NB4 (cell line): ENCODE measurements around the gene WFDC13.

Experiments used
- DNase-seq: peaks from one replicate; pipeline ENCODE4 v3.0.0; 2010; ENCODE audit warnings: low read depth
- H3K4me3 ChIP-seq: one replicate; pipeline ENCODE4 v1.5.1; 2011; ENCODE audit warnings: mild to moderate bottlenecking, low read depth, low read length, moderate library complexity
- MYC ChIP-seq: IDR thresholded peaks from 2 replicates; pipeline ENCODE4 v1.6.1; 2011; ENCODE audit warnings: low read depth, low read length
- POLR2A ChIP-seq: IDR thresholded peaks from 2 replicates; pipeline ENCODE4 v1.6.1; 2011; ENCODE audit warnings: mild to moderate bottlenecking; ENCODE audit not compliant: insufficient read length; ENCODE audit errors: extremely low read depth
- TF ChIP-seq, protein P1 (sequence below): IDR thresholded peaks from 2 replicates; pipeline ENCODE4 v1.6.1; 2011; ENCODE audit warnings: low read depth, low read length
- TF ChIP-seq, protein P2 (sequence below): IDR thresholded peaks from one replicate; pipeline ENCODE4 v1.5.1; 2012; ENCODE audit warnings: low read depth, low read length

The WFDC13 gene

DNA sequence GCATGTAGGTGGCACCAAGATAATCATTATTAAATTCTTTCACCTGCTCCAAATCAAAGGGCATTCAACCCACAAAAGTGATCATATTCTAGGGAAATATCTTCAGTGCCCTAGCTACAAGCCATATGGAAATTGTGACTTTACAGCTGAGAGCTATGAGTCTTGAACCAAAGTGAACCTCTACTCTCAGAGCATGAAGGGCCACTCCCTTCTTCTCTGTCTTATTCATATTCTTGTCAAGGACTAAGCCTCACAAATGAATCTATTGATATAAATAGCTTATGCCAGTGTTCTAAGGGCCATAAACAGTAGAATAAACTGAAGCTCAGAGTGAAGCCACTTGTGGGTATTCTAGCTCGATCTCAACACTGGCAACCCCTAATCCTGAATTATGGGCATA lies 49.9 kb downstream of the WFDC13 start:
- DNase-seq, result no peak
- no peak overlapping the region for H3K4me3 ChIP-seq
- TF ChIP-seq MYC, result no peak
- no peak for TF ChIP-seq POLR2A
- TF ChIP-seq, protein P1, sequence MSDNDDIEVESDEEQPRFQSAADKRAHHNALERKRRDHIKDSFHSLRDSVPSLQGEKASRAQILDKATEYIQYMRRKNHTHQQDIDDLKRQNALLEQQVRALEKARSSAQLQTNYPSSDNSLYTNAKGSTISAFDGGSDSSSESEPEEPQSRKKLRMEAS, result no peak
- TF ChIP-seq, protein P2, sequence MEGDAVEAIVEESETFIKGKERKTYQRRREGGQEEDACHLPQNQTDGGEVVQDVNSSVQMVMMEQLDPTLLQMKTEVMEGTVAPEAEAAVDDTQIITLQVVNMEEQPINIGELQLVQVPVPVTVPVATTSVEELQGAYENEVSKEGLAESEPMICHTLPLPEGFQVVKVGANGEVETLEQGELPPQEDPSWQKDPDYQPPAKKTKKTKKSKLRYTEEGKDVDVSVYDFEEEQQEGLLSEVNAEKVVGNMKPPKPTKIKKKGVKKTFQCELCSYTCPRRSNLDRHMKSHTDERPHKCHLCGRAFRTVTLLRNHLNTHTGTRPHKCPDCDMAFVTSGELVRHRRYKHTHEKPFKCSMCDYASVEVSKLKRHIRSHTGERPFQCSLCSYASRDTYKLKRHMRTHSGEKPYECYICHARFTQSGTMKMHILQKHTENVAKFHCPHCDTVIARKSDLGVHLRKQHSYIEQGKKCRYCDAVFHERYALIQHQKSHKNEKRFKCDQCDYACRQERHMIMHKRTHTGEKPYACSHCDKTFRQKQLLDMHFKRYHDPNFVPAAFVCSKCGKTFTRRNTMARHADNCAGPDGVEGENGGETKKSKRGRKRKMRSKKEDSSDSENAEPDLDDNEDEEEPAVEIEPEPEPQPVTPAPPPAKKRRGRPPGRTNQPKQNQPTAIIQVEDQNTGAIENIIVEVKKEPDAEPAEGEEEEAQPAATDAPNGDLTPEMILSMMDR, result no peak

DNA sequence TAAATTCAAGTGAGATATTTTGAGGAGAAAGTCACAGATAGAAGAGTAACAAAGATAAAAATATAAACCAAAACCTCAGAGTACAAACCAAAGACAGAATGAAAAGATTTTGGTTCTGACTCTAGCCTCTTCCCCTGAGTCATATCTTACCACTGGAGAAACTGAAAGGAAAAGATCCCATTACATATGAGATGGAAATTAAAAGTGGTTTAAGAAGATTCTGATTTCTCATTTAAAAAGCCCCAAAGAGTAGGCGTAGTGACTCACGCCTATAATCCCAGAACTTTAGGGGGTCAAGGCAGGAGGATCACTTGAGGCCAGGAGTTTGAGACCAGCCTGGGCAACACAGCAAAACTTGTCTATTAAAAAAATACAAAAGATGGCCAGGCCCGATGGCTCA lies 50.9 kb downstream of the WFDC13 start:
- no peak for DNase-seq
- TF ChIP-seq, protein P2, result no peak
- TF ChIP-seq, protein P1, result no peak
- no peak for TF ChIP-seq POLR2A
- no peak for TF ChIP-seq MYC
- H3K4me3 ChIP-seq, result no peak overlapping the region

DNA sequence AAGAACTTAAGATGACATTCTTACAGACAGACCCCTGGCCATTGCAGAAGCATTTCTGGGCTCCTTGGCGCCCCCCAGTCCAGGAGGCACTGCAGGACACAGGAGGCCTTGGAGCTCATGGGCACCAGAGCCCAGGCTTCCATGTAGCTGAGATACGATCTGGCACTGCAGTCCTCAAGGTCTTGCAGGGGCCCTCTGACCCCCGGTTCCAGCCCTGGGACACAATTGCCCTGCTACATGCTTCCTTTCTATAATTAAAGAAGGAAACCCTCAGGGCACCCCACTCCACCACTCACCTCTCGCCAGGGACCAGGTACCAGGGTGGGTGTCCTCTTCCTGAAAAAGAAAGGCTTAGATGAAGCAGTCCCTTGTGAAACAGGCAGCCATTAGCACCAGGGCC lies 56.3 kb downstream of the WFDC13 start:
- no peak overlapping the region for H3K4me3 ChIP-seq
- no peak for TF ChIP-seq POLR2A
- TF ChIP-seq, protein P1, result no peak
- no peak for TF ChIP-seq MYC
- TF ChIP-seq, protein P2, result no peak
- no peak for DNase-seq
